ENCODE results near the gene PRRX1.

PRRX1 gene

DNA sequence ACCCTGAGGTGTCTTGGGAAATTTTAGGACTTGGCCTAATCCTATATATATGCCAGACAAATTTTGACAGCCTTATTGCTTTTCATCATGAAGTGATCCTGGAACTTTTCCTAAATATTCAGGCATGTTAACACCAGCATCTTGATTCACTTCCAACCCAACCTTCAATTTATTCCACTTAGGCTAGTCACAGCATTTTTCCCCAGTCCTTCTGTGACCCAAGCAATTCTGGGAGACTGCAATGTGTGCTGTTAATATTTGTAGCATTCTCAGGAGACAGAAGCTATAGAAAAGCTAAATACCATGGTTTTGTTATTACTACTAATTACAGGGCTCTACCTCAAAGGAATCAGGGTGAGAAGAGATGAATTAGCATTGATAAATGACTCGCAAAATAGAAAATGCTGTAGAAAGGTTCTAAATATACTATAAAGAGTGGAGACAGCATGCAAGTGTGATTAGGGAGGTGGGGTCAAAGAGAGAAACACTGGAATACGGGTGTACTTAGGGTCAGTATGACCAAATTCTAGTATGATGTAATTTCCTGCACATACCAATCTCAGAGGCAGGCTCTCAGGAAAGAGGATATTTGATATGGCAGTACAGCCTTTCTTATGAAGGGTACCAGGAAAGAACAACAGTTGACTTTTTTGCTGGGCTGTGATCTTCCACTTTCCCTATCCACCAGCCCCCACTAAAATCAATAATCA is 29.1 kb downstream of the PRRX1 start:
- peak; percentile 47 for DNase-seq (ENCODE audit: low read depth)

- DNase-seq (ENCODE audit: low read depth) = no peak
Observed at GRCh38 chr1:170694172-170694926, 30.4 kb downstream of the PRRX1 start.

DNA sequence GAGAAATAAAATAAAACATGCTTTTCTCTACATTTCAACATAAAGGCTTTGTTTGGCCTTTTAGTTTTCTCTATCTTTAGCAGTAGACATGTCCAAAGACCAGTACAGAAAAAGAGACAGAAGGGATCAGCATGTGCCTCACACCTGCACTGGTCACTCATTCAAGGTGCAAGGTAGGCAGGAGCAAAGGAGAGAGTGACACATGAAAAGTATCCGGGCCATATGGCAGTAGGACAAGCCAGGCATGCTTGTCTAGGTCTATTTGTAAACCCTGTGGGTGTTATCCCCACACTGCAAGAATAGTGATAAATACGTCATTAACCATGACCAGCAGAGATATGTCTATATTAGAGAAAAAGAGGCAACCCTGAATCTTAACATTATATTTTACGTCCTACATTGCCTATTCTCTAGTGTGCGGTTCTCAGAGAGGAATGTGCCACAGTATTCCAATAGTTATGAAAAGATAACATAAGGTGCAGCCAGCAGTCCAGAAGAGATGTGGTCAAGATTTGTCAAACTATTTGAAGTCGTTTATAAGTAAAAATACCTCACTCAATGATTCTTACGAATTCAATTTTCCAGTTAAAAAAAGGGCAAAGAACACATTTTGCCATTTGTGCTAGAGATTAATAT is 32.1 kb downstream of the PRRX1 start:
- DNase-seq (ENCODE audit: low read depth) = no peak

GRCh38 chr1:170696591-170697290 is 32.8 kb downstream of the PRRX1 start:
- DNase-seq (ENCODE audit: low read depth) = no peak

DNA sequence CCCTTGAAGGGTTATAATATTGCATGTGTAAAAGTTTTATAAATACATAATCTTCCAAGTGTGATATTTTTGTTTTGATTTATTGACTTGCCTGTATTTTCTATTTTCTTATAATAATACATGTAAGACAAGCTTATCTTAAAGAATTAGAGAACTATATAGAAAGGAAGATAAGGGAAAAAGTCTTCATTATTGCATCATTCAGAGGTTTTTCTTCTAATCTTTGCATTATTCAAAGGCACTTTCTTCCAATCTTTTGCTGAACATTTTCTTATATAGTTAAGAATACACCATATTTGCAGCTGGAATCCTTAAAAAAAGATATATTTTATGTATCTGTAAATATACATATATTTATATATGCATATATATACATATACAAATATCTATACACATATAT is 33.4 kb downstream of the PRRX1 start:
- no peak for DNase-seq (ENCODE audit: low read depth)

GRCh38 chr1:170698301-170699275 is 34.7 kb downstream of the PRRX1 start:
- no peak for DNase-seq (ENCODE audit: low read depth)

DNA sequence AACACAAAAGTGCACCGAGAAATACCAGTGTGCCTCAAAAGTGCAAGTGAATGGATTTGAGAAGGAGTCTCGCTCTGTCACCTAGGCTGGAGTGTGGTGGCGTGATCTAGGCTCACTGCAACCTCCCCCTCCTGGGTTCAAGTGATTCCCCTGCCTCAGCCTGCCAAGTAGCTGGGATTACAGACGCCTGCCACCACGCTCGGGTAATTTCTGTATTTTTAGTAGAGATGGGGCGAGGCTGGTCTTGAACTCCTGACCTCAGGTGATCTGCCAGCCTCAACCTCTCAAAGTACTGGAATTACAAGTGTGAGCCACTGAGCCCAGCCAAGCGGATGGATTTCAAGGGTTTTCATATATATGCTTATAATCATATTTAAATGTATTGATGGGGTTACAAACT is 35.8 kb downstream of the PRRX1 start:
- no peak for DNase-seq (ENCODE audit: low read depth)

DNA sequence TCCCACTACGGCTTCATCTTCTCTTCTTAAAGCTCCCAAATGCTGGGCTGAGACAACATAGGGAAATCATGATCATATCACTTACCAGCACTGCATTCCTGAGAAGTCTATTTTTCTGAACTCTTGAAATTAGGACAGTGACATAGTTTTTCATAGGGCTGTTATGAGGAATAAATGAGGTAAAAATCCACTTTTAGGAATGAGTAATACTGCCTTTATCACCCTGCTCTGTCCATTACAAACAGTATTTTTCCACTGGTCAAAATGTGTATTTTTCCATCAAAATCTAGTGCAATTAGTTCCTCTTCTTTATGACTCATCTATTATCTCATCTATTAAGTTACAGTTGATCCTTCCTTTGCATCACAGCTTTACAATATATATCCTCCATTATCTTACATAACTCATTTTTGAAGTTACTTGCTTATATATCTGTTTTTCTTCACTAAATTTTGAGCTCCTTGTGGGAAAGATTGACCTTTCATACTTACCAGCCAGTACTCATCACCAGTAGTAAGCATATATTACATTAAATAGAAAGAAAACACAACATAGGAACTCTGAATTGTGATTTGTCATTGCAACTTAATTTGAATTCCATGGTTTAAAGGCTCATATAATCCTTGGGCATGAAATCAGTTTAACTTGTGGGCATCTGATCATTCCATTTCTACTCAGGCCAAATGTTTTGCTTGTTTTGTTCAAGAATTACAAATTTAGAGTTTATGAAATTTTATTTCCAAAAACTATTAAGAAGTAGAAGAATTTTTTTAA is 37.1 kb downstream of the PRRX1 start:
- no peak for DNase-seq (ENCODE audit: low read depth)

DNA sequence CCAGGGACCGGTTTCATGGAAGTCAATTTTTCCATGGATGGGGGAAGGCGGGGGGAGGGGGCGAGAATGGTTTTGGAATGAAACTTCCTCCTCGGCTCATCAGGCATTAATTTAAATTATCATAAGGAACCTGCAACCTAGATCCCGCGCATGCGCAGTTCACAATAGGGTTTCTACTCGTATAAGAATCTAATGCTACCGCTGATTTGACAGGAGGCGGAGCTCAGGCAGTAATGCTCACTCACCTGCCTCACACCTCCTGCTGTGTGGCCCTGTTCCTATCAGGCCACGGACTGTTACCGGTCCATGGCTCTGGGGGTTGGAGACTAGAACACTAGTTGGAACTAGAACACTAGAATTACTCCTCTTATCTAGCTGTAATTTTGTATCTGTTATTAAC is 38.0 kb downstream of the PRRX1 start:
- no peak for DNase-seq (ENCODE audit: low read depth)

- no peak for DNase-seq (ENCODE audit: low read depth)
Observed at GRCh38 chr1:170703591-170703990, 39.7 kb downstream of the PRRX1 start.

GRCh38 chr1:170704256-170704655 is 40.3 kb downstream of the PRRX1 start:
- no peak for DNase-seq (ENCODE audit: low read depth)

DNA sequence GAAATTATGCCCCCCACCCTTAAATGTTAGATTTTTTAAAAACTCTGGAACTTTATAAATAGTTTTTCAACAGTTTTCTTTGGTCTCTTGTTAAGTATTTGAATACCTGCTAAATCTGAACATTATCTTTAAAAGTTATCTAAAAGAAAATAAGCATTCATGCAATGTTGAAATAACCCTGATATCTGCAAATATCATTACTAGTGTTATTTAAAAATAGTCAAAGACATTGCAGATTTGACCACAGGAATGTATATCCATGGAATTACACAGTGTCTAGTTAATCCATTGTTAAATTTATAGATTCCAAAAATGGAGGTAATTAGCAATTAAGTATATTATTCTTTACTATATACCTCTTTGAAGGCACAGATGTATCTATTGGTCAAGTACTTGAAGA is 42.0 kb downstream of the PRRX1 start:
- DNase-seq (ENCODE audit: low read depth) = no peak

DNA sequence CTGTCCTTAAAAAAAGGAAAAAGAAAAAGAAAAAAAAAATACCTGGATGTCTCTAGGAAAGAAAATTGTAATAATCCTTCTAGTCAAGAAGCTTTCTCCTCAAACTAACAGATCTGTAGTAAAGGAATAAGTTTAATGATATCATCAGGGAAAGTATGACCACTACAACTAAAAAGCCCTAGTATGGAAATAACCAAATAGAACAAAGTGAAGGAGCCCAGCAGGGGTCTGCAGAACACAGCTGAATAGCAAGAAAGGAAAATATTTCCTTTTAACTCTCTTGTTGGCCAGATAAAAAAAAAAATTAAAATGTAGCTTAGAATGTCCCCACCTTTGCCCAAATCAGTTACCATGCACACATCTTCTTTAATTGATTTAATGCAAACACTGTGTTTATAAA is 43.2 kb downstream of the PRRX1 start:
- no peak for DNase-seq (ENCODE audit: low read depth)

DNA sequence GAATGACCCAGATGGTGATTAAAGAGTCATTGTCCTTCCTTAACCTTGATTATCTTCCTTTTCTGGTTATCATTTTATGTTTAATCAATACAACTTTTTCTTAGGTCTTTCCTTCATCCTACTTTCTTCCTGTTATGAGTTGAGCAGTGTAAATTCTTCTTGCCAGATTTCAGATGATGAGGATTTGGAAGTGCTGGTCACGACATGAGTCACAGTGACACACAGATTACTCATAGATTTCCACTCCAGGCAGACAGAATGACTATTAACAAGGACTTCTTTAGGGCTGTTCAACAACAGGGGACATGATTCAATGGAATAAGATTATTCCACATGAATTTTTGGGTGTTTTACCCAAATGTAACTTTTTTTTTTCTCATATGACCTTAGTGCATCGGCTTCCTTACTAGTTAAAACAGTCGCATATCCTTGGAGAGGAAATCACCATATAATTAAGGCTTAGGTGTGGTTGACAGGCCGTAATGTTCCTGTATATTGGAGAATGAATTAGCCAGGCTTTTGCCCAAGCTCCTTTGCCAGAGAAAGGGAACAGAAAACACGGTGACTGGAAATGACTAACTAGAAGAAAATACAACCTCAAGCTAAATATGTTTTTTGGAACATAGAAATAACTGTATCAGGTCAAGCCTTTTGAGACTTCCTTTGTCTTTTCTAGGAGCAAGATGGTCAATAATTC is 44.2 kb downstream of the PRRX1 start:
- DNase-seq (ENCODE audit: low read depth) = peak; percentile 98

GRCh38 chr1:170711682-170712081 is 47.8 kb downstream of the PRRX1 start:
- no peak for DNase-seq (ENCODE audit: low read depth)

DNA sequence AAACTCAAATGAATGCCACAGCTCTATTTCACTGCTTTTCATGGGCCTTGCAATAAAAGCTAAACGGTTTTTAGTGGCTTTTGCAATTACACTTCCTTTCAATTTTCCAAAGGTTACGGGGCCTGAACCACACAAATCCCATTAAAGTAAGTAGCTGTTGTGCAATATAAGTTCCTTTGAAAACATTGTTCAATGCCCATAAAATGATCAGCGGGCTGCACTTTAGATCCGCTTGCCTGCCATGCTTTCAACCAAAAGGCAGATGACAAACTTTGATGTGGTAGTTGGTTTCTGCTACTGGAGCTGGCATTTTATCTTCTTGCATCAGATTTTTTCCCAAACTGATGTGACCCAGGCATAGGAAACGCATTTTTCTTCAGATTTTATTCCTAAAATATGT is 50.2 kb downstream of the PRRX1 start:
- no peak for DNase-seq (ENCODE audit: low read depth)

GRCh38 chr1:170714938-170715337 is 51.0 kb downstream of the PRRX1 start:
- no peak for DNase-seq (ENCODE audit: low read depth)

DNA sequence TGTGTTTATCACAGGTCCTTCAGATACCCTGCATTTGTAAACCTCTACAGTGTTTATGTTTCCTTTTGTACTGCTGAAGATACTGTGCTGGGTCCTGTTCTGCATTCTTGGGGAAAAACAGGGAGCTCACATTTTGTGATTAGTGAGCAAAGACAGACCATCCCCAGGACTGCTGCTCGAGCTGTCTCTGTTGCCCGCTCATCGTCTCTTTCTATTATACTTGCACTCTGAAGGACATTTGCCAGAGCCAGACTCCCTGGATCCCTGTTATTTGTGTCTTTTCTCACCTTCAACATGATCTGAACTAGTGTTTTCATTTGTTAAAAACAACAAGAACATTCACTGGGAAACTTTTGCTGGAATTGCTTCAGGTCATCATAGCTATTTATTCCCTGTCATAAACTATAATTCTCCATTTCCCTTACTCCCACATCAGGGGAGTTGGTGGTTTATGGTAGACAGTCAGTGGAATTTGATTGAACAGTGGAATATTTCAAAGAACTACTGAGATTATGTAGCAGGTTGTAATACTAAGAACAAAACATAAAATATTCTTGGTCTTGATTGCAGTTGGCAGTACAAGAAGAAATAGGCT is 53.0 kb downstream of the PRRX1 start:
- no peak for DNase-seq (ENCODE audit: low read depth)

GRCh38 chr1:170720661-170721060 is 56.7 kb downstream of the PRRX1 start:
- DNase-seq (ENCODE audit: low read depth) = no peak

GRCh38 chr1:170721621-170722020 is 57.7 kb downstream of the PRRX1 start:
- DNase-seq (ENCODE audit: low read depth) = no peak
